Fibroblast of lung (primary cell): ENCODE measurements around the gene IL20.

ENCODE experiments used
- EZH2 ChIP-seq: IDR thresholded peaks from 2 replicates; pipeline ENCODE4 v1.5.1; 2012; ENCODE audit warnings: low read length, control low read depth, mild to moderate bottlenecking; ENCODE audit errors: missing control alignments
- TF ChIP-seq, protein P1 (sequence below), 2 donors: IDR thresholded peaks in 1 of 2; conservative IDR thresholded peaks in 1 of 2; 1 replicate in 1 of 2; 2 replicates in 1 of 2; pipeline ENCODE4 v1.5.1; 2011 to 2012; ENCODE audit warnings: low read length in 2 of 2, control low read depth in 1 of 2, inconsistent platforms in 1 of 2, low read depth in 1 of 2, mild to moderate bottlenecking in 1 of 2

DNA sequence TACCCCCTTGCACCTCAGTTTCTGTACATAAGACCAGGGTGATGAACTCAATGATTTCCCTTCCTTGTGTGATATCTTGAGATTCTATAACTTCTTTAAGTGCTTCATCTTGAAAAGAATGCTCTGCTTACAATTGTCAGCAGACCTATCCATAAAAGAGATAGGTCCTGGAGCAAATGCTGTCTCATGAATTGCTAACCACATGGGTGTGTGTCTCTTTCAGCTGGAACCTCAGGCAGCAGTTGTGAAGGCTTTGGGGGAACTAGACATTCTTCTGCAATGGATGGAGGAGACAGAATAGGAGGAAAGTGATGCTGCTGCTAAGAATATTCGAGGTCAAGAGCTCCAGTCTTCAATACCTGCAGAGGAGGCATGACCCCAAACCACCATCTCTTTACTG lies 2.8 kb downstream of the IL20 start:
- TF ChIP-seq, protein P1, sequence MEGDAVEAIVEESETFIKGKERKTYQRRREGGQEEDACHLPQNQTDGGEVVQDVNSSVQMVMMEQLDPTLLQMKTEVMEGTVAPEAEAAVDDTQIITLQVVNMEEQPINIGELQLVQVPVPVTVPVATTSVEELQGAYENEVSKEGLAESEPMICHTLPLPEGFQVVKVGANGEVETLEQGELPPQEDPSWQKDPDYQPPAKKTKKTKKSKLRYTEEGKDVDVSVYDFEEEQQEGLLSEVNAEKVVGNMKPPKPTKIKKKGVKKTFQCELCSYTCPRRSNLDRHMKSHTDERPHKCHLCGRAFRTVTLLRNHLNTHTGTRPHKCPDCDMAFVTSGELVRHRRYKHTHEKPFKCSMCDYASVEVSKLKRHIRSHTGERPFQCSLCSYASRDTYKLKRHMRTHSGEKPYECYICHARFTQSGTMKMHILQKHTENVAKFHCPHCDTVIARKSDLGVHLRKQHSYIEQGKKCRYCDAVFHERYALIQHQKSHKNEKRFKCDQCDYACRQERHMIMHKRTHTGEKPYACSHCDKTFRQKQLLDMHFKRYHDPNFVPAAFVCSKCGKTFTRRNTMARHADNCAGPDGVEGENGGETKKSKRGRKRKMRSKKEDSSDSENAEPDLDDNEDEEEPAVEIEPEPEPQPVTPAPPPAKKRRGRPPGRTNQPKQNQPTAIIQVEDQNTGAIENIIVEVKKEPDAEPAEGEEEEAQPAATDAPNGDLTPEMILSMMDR (conservative IDR thresholded peaks at IDR 0.05 in 1 of 2, IDR thresholded peaks at IDR 0.05 in 1 of 2; ENCODE audit: low read depth in 1 of 2, low read length in 2 of 2), result no peak
- TF ChIP-seq EZH2, result no peak
